Sigmoid colon (tissue), 4 donors: ENCODE results near the gene GLG1.
"Not testable (repeated sequence)": the region's sequence is repeated elsewhere in the genome, so short reads cannot be mapped to it uniquely, and the experiment has no call there.

Source experiments
- CTCF ChIP-seq, 4 experiments: fragments of 450-650 bp in 3 of 4; fragments of 200-600 bp in 1 of 4; IDR thresholded peaks; one replicate each; pipeline ENCODE4 v1.5.1; 2016 to 2019; ENCODE audit warnings: antibody characterized with exemption in 4 of 4, mild to moderate bottlenecking in 3 of 4, moderate library complexity in 2 of 4
- EP300 ChIP-seq, 4 donors: sonication (generic); formaldehyde crosslinking; IDR thresholded peaks; one replicate each; pipeline ENCODE4 v1.6.1; 2017; ENCODE audit warnings: antibody characterized with exemption in 4 of 4

GRCh38 chr16:74540663-74541062, 66.3 kb downstream of the GLG1 start:
- not testable (repeated sequence) for TF ChIP-seq CTCF, EP300 (IDR thresholded peaks at IDR 0.05)
